OCI-M2 (cell line): Measurements from ENCODE around the gene SPDYE17.
"Not testable (repeated sequence)": the region's sequence is repeated elsewhere in the genome, so short reads cannot be mapped to it uniquely, and the experiment has no call there.

Experiments used
- DNase-seq: peaks from one replicate; lab custom pipeline; 2025; ENCODE audit not compliant: unreplicated experiment; lab: John Stamatoyannopoulos, UW

The SPDYE17 gene

DNA sequence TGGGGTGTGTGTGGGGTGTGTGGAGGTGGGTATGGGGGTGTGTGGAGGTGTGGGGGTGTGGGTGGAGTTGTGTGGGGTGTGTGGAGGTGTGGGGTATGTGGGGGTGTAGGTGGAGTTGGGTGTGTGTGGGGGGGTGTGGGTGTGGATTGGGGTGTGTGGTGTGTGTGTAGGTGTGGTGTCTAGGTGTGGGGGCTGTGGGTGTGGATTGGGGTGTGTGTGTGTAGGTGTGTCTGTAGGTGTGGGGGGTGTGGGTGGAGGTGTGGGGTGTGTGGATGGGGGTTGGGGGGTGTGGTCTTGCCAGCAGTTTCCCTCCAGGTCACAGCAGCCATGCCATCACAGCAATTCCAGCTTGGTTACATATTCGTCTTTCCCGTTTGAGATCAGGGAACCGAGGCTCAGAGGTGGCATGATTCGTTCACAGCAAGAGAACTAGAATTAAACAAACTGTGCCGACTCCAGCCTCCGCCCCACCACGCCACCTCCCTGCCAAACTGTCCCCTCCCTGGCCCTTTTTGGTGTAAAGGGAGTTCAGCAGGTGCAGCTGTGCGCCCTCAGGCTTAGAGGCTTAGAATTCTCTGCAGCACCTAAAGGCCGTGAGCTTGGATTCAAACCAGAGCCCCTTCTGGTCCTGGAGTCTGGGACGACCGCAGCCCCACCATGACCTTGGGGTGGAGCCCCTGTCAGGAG lies 33.3 kb downstream of the SPDYE17 start:
- not testable (repeated sequence) for DNase-seq

- DNase-seq: no peak
Measured at GRCh38 chr7:76998285-76998589, 33.9 kb downstream of the SPDYE17 start.

DNA sequence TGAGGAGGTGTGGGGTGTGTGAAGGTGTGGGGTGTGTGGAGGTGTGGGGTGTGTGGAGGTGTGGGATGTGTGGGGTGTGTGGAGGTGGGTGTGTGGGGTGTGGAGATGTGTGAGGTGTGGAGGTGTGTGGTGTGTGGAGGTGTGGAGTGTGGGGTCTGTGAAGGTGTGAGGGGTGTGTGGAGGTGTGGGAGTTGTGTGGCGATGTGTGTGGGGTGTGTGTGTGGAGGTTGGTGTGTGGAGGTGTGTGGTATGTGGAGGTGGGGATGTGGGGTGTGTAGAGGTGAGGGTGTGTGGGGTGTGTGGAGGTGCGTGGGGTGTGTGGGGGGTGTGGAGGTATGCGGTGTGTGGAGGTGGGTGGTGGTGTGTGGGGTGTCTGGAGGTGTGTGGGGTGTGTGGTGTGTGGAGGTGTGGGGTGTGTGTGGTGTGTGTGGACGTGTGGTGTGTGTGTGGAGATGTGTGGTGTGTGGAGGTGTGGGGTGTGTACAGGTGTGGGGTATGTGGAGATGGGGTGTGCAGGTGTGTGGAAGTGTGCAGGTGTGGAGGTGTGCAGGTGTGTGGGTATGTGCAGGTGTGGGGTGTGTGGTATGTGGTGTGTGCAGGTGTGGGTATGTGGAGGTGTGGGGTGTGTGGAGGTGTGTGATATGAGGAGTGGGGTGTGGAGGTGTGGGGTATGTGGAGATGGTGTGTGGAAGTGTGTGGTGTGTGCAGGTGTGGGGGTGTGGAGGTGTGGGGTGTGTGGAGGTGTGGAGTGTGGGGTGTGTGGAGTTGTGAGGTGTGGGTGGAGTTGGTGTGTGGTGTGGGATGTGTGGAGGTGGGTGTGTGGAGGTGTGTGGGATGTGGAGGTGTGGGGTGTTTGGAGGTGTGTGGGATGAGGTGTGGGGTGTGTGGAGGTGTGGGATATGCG lies 34.5 kb downstream of the SPDYE17 start:
- no peak for DNase-seq

GRCh38 chr7:76996932-76997331 lies 35.2 kb downstream of the SPDYE17 start:
- DNase-seq: not testable (repeated sequence)

DNA sequence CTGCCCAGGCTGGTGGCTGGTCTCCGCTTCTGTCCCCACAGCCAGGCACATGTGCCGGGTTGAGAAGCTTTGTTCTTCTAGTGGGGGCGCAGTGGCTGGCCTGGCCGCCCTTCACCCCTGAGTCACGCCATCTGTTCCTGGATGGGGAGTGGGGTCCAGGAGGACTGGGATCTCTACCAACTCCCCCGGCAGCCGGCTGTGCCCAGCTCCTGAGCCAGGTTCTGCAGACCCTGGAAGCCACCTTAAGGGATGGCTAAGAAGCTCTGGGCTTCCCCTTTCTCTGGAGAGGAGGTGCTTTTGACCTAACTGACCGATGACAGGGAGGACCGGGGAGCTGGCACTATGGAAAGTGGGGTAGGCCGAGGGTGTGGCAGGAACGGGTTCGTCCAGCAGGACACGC lies 37.9 kb downstream of the SPDYE17 start:
- DNase-seq: not testable (repeated sequence)

- DNase-seq: not testable (repeated sequence)
Measured at GRCh38 chr7:76993831-76994230, 38.3 kb downstream of the SPDYE17 start.

DNA sequence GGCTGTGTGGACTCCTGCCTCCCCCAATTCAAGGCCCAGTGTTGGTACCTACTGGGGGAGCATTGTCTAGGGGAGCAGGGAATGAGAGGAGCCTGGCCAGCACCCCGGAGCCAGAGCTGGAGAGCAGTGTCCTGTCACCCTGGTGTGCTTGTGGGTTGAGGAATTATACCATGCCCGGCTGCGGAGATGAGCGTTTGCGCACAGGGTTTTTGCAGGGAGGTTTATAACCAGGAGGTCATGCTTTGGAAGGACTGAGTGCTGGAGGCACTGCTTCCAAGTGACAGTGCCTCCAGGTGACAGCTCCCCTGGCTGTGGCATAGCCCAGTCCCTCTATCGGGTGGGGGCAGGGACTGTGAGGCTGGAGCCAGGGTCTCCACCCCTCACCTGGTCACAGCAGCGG lies 39.3 kb downstream of the SPDYE17 start:
- not testable (repeated sequence) for DNase-seq

- DNase-seq: not testable (repeated sequence)
Measured at GRCh38 chr7:76992204-76992603, 40.0 kb downstream of the SPDYE17 start.

- DNase-seq: not testable (repeated sequence)
Measured at GRCh38 chr7:76990202-76990601, 42.0 kb downstream of the SPDYE17 start.

DNA sequence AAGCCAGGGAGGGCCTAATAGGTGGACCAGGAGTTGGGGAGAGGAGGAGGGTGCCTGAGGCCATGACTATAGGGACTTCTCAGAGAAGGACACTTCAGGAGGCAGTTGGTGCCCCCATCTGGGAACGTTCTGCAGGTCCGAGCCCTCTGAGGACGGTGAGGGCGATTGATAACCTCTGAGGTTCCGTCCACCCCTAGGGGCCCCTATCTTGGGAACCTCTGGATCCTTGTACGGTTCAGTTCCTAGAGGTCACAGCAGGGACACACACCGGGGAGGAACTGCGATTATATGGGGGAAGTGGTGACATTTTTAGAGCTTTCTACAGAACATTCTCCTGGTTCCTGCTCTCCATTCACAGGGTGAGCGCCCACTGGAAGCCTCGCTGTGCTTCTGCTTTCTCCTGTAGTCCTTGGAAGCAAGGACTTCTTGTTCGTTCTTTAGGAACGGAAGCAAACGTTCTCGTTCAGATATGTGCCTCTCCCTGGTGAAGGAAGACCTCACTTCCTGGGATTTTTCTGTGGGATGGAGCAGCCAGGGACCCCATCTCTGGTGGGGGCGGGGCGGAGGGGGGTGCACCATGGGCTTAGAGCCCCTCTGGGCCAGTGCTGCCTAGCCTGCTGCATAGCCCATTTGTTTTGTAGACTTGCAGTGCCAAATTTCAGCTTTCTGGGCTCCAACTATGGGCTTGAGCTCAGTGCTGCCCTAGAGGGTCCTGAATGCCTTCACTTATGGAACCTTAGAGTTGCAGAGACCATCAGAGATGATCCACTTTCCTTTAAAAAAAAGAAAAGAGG lies 46.0 kb downstream of the SPDYE17 start:
- DNase-seq: not testable (repeated sequence)

DNA sequence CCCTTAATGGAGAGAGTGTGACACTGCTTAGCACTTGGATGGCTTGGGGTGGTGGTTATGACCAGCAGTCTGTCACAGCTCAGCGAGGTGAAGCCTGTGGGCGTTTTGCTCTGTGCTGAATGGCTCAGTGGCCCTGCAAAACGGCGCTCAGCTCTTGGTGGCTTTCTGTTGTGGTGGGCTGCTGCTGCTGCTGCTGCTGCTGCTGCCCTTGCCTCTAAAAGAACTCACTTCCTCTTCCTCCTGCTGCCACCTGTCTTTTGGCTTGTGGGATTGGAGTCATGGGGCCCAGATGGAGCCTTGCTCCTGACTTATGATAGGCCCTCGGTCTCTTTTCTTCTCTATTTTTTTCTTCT lies 47.4 kb downstream of the SPDYE17 start:
- DNase-seq: not testable (repeated sequence)

GRCh38 chr7:76983937-76984783 lies 48.0 kb downstream of the SPDYE17 start:
- DNase-seq: not testable (repeated sequence)

GRCh38 chr7:76983333-76983732 lies 48.8 kb downstream of the SPDYE17 start:
- not testable (repeated sequence) for DNase-seq

- not testable (repeated sequence) for DNase-seq
Measured at GRCh38 chr7:76982501-76982900, 49.7 kb downstream of the SPDYE17 start.

- not testable (repeated sequence) for DNase-seq
Measured at GRCh38 chr7:76981187-76981970, 50.8 kb downstream of the SPDYE17 start.

DNA sequence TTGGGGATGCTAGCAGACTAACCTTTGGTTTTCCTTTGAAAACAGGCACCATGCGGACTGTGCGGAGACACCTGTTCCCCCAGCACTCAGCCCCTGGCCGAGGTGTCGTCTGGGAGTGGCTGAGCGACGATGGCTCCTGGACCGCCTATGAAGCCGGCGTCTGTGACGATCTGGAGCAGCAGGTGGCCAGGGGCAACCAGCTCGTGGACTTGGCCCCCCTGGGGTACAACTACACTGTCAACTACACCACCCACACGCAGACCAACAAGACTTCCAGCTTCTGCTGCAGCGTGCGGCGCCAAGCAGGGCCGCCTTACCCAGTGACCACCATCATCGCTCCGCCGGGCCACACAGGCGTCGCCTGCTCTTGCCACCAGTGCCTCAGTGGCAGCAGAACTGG lies 51.6 kb downstream of the SPDYE17 start:
- DNase-seq: not testable (repeated sequence)

- DNase-seq: not testable (repeated sequence)
Measured at GRCh38 chr7:76977761-76978367, 54.3 kb downstream of the SPDYE17 start.

- DNase-seq: not testable (repeated sequence)
Measured at GRCh38 chr7:76974793-76975579, 57.2 kb downstream of the SPDYE17 start.

DNA sequence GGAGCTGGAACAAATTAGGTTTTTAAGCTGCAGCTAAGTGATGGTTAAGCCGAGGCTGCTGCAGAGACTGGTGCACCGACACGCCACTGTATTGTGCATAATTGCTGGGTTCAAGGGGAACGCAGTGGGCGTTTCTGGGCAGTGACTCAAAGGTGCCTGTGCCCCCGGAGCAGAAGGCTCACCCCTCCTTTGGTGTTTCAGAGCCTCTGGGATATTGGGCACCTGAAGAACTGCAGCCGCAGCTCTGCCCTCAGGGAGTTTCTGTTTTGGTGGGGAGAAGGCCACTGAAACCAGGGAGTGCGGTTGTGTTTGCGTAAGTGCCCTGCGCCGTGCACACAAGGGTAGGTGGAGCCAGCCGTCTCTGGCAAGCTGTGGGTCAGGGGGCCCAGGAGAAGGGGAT lies 57.8 kb downstream of the SPDYE17 start:
- not testable (repeated sequence) for DNase-seq
